HFFc6 (cell line): ENCODE results near the gene NCAN. TPM values are rescaled to one million over a fixed set of nuclear protein-coding genes. Genes with fewer than 3 reads are reported as not detected.
"Not testable (repeated sequence)": the region's sequence is repeated elsewhere in the genome, so short reads cannot be mapped to it uniquely, and the experiment has no call there.

Source experiments
- DNase-seq: peaks from one replicate; pipeline ENCODE4 v3.0.0-alpha.2; 2018
- H3K27ac Mint-ChIP-seq: 2 replicates; pipeline ENCODE4 v1.8.0; 2020; ENCODE audit warnings: mild to moderate bottlenecking, mixed read lengths
- H3K27me3 Mint-ChIP-seq: 2 replicates; pipeline ENCODE4 v1.8.0; 2021; ENCODE audit warnings: mild to moderate bottlenecking, moderate library complexity, mixed read lengths; ENCODE audit not compliant: insufficient read depth
- H3K36me3 Mint-ChIP-seq: 2 replicates; pipeline ENCODE4 v1.8.0; 2021; ENCODE audit warnings: low read depth, mixed read lengths
- H3K4me1 Mint-ChIP-seq: 2 replicates; pipeline ENCODE4 v1.8.0; 2020; ENCODE audit warnings: low read depth, mixed read lengths
- H3K4me3 Mint-ChIP-seq: 2 replicates; pipeline ENCODE4 v1.8.0; 2020; ENCODE audit warnings: mild to moderate bottlenecking, moderate library complexity, mixed read lengths
- H3K9me3 Mint-ChIP-seq: 2 replicates; pipeline ENCODE4 v1.8.0; 2020; ENCODE audit warnings: mild to moderate bottlenecking, mixed read lengths
- CTCF ChIP-seq: fragments of 200-600 bp; sonication (generic); IDR thresholded peaks from 2 replicates; pipeline ENCODE4 v1.5.0; 2021; ENCODE audit warnings: antibody characterized with exemption, mild to moderate bottlenecking
- total RNA-seq, 6 experiments: library from RNA; stranded (reverse); fragmentation: NEBNext Ultra II Directional; extraction: Animal tissue kit (Norgen Biotek cat#: 25700); gene quantifications; 2 replicates in 1 of 6; 3 replicates in 5 of 6; pipeline ENCODE4 v1.2.3, GENCODE V29; 2021

Gene NCAN
- total RNA-seq, 6 experiments from 2014 or later, result not detected

GRCh38 chr19:19236173-19236572, 24.4 kb downstream of the NCAN start:
- H3K4me3 Mint-ChIP-seq, result no peak overlapping the region
- DNase-seq, result no peak
- H3K36me3 Mint-ChIP-seq, result 0 out of 2 replicates have a peak, but pooled peaks cover 6% of the 10 kb centered on the region
- TF ChIP-seq CTCF, result no peak
- H3K27ac Mint-ChIP-seq, result no peak overlapping the region
- peaks cover 11% of the 10 kb centered on the region for H3K27me3 Mint-ChIP-seq
- peaks cover 31% of the 10 kb centered on the region for H3K9me3 Mint-ChIP-seq
- H3K4me1 Mint-ChIP-seq, result no peaks in the 10 kb centered on the region

GRCh38 chr19:19238126-19238894, 26.6 kb downstream of the NCAN start:
- no peak for TF ChIP-seq CTCF
- Mint-ChIP-seq H3K36me3 (0 out of 2 replicates have a peak, but pooled peaks cover 6% of the 10 kb centered on the region), H3K4me1 (no peaks in the 10 kb centered on the region), H3K27ac (no peak overlapping the region), H3K9me3 (peaks cover 29% of the 10 kb centered on the region), H3K4me3 (no peak overlapping the region), H3K27me3 (peaks cover 12% of the 10 kb centered on the region)
- no peak for DNase-seq

GRCh38 chr19:19239675-19240074, 27.9 kb downstream of the NCAN start:
- no peaks in the 10 kb centered on the region for H3K4me1 Mint-ChIP-seq
- no peak overlapping the region for H3K4me3 Mint-ChIP-seq
- no peak for TF ChIP-seq CTCF
- H3K9me3 Mint-ChIP-seq, result peaks cover 15% of the 10 kb centered on the region
- H3K36me3 Mint-ChIP-seq, result no peaks in the 10 kb centered on the region
- H3K27me3 Mint-ChIP-seq, result peaks cover 15% of the 10 kb centered on the region
- no peak for DNase-seq
- H3K27ac Mint-ChIP-seq, result no peak overlapping the region

GRCh38 chr19:19240476-19240875, 28.7 kb downstream of the NCAN start:
- TF ChIP-seq CTCF, result no peak
- DNase-seq, result no peak
- Mint-ChIP-seq H3K4me1 (no peaks in the 10 kb centered on the region), H3K36me3 (no peaks in the 10 kb centered on the region), H3K27ac (no peak overlapping the region), H3K27me3 (peaks cover 15% of the 10 kb centered on the region), H3K9me3 (peaks cover 11% of the 10 kb centered on the region), H3K4me3 (no peak overlapping the region)

- DNase-seq, result no peak
- Mint-ChIP-seq H3K4me3 (no peak overlapping the region), H3K27me3 (peaks cover 56% of the 10 kb centered on the region), H3K4me1 (no peaks in the 10 kb centered on the region), H3K9me3 (no peaks in the 10 kb centered on the region), H3K27ac (no peak overlapping the region), H3K36me3 (no peaks in the 10 kb centered on the region)
- no peak for TF ChIP-seq CTCF
These were observed 38.5 kb downstream of the NCAN start for GRCh38 chr19:19250196-19250801.

GRCh38 chr19:19253409-19253808, 41.7 kb downstream of the NCAN start:
- H3K27me3 Mint-ChIP-seq, result peaks cover 53% of the 10 kb centered on the region
- H3K4me1 Mint-ChIP-seq, H3K4me3 Mint-ChIP-seq, DNase-seq, H3K27ac Mint-ChIP-seq, H3K9me3 Mint-ChIP-seq, H3K36me3 Mint-ChIP-seq: not testable (repeated sequence)
